ENCODE measurements around the gene MINDY4.

MINDY4 gene

GRCh38 chr7:30864101-30864500 lies 92.9 kb downstream of the MINDY4 start:
- no peaks in the 10 kb centered on the region for H3K9me3 ChIP-seq (ENCODE audit: control insufficient read depth in 2 of 2, low read length in 2 of 2)
- no peaks in the 10 kb centered on the region for H3K36me3 ChIP-seq (ENCODE audit: control insufficient read depth in 2 of 2, insufficient read depth in 2 of 2, low read length in 2 of 2)
- H3K9ac ChIP-seq (ENCODE audit: low read depth in 1 of 2, low read length in 2 of 2), result no peak overlapping the region
- H3K27me3 ChIP-seq (ENCODE audit: control insufficient read depth in 2 of 2, insufficient read depth in 2 of 2, low read length in 2 of 2), result no peaks in the 10 kb centered on the region
- H3K4me1 ChIP-seq (ENCODE audit: control insufficient read depth in 2 of 2, insufficient read depth in 2 of 2, low read length in 2 of 2), result peaks cover 6 to 16% of the 10 kb centered on the region in 2 donors
- H3K4me3 ChIP-seq (ENCODE audit: low read length in 2 of 2), result no peak overlapping the region
- H3K27ac ChIP-seq (ENCODE audit: low read depth in 2 of 2, low read length in 2 of 2), result no peak overlapping the region

GRCh38 chr7:30865076-30865475 lies 93.9 kb downstream of the MINDY4 start:
- Histone ChIP-seq H3K9ac (ENCODE audit: low read depth in 1 of 2, low read length in 2 of 2) (no peak overlapping the region), H3K9me3 (ENCODE audit: control insufficient read depth in 2 of 2, low read length in 2 of 2) (no peaks in the 10 kb centered on the region), H3K4me3 (ENCODE audit: low read length in 2 of 2) (no peak overlapping the region), H3K27ac (ENCODE audit: low read depth in 2 of 2, low read length in 2 of 2) (no peak overlapping the region), H3K36me3 (ENCODE audit: control insufficient read depth in 2 of 2, insufficient read depth in 2 of 2, low read length in 2 of 2) (no peaks in the 10 kb centered on the region), H3K4me1 (ENCODE audit: control insufficient read depth in 2 of 2, insufficient read depth in 2 of 2, low read length in 2 of 2) (peaks cover 1 to 7% of the 10 kb centered on the region in 2 donors), H3K27me3 (ENCODE audit: control insufficient read depth in 2 of 2, insufficient read depth in 2 of 2, low read length in 2 of 2) (no peaks in the 10 kb centered on the region)

DNA sequence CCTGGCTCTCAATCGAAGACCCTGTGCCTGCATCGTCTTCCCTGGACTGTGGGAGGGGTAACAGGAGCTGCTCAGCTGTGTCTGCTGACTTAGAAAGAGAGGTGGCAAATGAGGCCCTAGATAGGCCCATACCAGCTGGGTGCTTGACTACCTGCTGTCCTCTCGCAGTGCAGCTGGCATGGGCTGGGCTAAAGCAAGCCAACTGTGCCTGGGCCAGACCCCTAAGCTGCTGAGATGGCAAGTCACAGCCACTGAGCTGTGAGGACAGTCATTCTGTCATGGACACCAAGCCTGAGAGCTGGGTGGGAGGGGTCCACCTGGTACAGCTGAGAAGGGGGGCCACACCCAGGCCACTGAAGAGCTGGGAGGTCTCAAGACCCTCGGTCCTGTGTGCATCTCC lies 94.6 kb downstream of the MINDY4 start:
- no peaks in the 10 kb centered on the region for H3K9me3 ChIP-seq (ENCODE audit: control insufficient read depth in 2 of 2, low read length in 2 of 2)
- no peaks in the 10 kb centered on the region for H3K36me3 ChIP-seq (ENCODE audit: control insufficient read depth in 2 of 2, insufficient read depth in 2 of 2, low read length in 2 of 2)
- H3K27me3 ChIP-seq (ENCODE audit: control insufficient read depth in 2 of 2, insufficient read depth in 2 of 2, low read length in 2 of 2), result no peaks in the 10 kb centered on the region
- no peak overlapping the region for H3K9ac ChIP-seq (ENCODE audit: low read depth in 1 of 2, low read length in 2 of 2)
- no peak overlapping the region for H3K27ac ChIP-seq (ENCODE audit: low read depth in 2 of 2, low read length in 2 of 2)
- peaks cover 0 to 6% of the 10 kb centered on the region in 2 donors for H3K4me1 ChIP-seq (ENCODE audit: control insufficient read depth in 2 of 2, insufficient read depth in 2 of 2, low read length in 2 of 2)
- H3K4me3 ChIP-seq (ENCODE audit: low read length in 2 of 2), result no peak overlapping the region

DNA sequence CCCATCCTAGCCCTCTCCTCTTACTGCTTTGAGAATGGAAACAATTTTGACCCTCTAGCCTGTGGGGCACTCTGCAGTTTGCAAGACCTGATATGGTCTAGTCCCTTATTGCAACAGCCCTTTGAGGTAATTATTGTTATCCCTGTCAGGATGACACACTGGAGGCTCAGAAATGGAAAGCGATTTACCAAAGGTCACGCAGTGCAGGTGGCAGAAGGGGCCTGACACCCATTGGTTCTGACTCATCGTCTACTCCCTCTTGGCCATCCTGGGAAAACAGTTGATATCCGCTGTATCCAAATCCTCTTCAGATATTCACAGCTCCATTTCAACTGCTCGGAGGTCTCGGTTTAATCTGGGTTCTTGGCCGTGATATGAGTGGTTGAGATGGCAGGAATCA lies 95.7 kb downstream of the MINDY4 start:
- H3K4me1 ChIP-seq (ENCODE audit: control insufficient read depth in 2 of 2, insufficient read depth in 2 of 2, low read length in 2 of 2), result peaks cover 0 to 6% of the 10 kb centered on the region in 2 donors
- H3K9me3 ChIP-seq (ENCODE audit: control insufficient read depth in 2 of 2, low read length in 2 of 2), result no peaks in the 10 kb centered on the region
- no peaks in the 10 kb centered on the region for H3K36me3 ChIP-seq (ENCODE audit: control insufficient read depth in 2 of 2, insufficient read depth in 2 of 2, low read length in 2 of 2)
- H3K9ac ChIP-seq (ENCODE audit: low read depth in 1 of 2, low read length in 2 of 2), result no peak overlapping the region
- no peak overlapping the region for H3K27ac ChIP-seq (ENCODE audit: low read depth in 2 of 2, low read length in 2 of 2)
- H3K4me3 ChIP-seq (ENCODE audit: low read length in 2 of 2), result no peak overlapping the region
- no peaks in the 10 kb centered on the region for H3K27me3 ChIP-seq (ENCODE audit: control insufficient read depth in 2 of 2, insufficient read depth in 2 of 2, low read length in 2 of 2)

DNA sequence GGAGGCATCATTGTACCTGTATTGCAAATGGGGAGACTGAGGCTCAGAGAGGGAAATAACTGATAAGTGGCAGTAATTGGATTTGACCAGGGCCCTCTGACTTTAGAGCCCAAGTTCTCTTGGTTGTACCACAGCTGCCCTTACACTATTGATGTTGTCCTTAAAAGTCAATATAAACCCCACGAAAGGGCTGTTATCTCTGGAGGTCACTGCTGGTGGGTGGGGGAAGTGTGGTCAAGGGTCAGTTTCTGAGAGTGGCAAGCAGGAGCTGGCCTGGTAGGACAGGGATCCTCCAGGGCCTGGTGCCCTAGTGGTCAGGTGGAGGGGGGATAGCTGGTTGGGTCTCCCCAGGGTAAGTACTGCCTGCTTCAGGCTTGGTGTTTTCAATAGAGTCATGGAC lies 96.3 kb downstream of the MINDY4 start:
- Histone ChIP-seq H3K36me3 (ENCODE audit: control insufficient read depth in 2 of 2, insufficient read depth in 2 of 2, low read length in 2 of 2) (peaks cover 0 to under 1% of the 10 kb centered on the region in 2 donors), H3K9me3 (ENCODE audit: control insufficient read depth in 2 of 2, low read length in 2 of 2) (no peaks in the 10 kb centered on the region), H3K4me3 (ENCODE audit: low read length in 2 of 2) (no peak overlapping the region), H3K27ac (ENCODE audit: low read depth in 2 of 2, low read length in 2 of 2) (no peak overlapping the region), H3K4me1 (ENCODE audit: control insufficient read depth in 2 of 2, insufficient read depth in 2 of 2, low read length in 2 of 2) (peaks cover 0 to 6% of the 10 kb centered on the region in 2 donors), H3K9ac (ENCODE audit: low read depth in 1 of 2, low read length in 2 of 2) (no peak overlapping the region), H3K27me3 (ENCODE audit: control insufficient read depth in 2 of 2, insufficient read depth in 2 of 2, low read length in 2 of 2) (no peaks in the 10 kb centered on the region)

- H3K4me3 ChIP-seq (ENCODE audit: low read length in 2 of 2), result no peak overlapping the region
- H3K36me3 ChIP-seq (ENCODE audit: control insufficient read depth in 2 of 2, insufficient read depth in 2 of 2, low read length in 2 of 2), result peaks cover 0 to 2% of the 10 kb centered on the region in 2 donors
- H3K9me3 ChIP-seq (ENCODE audit: control insufficient read depth in 2 of 2, low read length in 2 of 2), result no peaks in the 10 kb centered on the region
- H3K4me1 ChIP-seq (ENCODE audit: control insufficient read depth in 2 of 2, insufficient read depth in 2 of 2, low read length in 2 of 2), result peaks cover 0 to 4% of the 10 kb centered on the region in 2 donors
- H3K27me3 ChIP-seq (ENCODE audit: control insufficient read depth in 2 of 2, insufficient read depth in 2 of 2, low read length in 2 of 2), result no peaks in the 10 kb centered on the region
- H3K27ac ChIP-seq (ENCODE audit: low read depth in 2 of 2, low read length in 2 of 2), result no peak overlapping the region
- H3K9ac ChIP-seq (ENCODE audit: low read depth in 1 of 2, low read length in 2 of 2), result no peak overlapping the region
These were observed 98.8 kb downstream of the MINDY4 start for GRCh38 chr7:30869794-30870611.

- Histone ChIP-seq H3K4me1 (ENCODE audit: control insufficient read depth in 2 of 2, insufficient read depth in 2 of 2, low read length in 2 of 2) (no peaks in the 10 kb centered on the region), H3K9me3 (ENCODE audit: control insufficient read depth in 2 of 2, low read length in 2 of 2) (no peaks in the 10 kb centered on the region), H3K9ac (ENCODE audit: low read depth in 1 of 2, low read length in 2 of 2) (no peak overlapping the region), H3K27ac (ENCODE audit: low read depth in 2 of 2, low read length in 2 of 2) (no peak overlapping the region), H3K4me3 (ENCODE audit: low read length in 2 of 2) (no peak overlapping the region), H3K36me3 (ENCODE audit: control insufficient read depth in 2 of 2, insufficient read depth in 2 of 2, low read length in 2 of 2) (peaks cover 0 to 2% of the 10 kb centered on the region in 2 donors), H3K27me3 (ENCODE audit: control insufficient read depth in 2 of 2, insufficient read depth in 2 of 2, low read length in 2 of 2) (no peaks in the 10 kb centered on the region)
These were observed 99.8 kb downstream of the MINDY4 start for GRCh38 chr7:30870821-30871518.

- peaks cover 0 to 2% of the 10 kb centered on the region in 2 donors for H3K36me3 ChIP-seq (ENCODE audit: control insufficient read depth in 2 of 2, insufficient read depth in 2 of 2, low read length in 2 of 2)
- no peak overlapping the region for H3K27ac ChIP-seq (ENCODE audit: low read depth in 2 of 2, low read length in 2 of 2)
- H3K9me3 ChIP-seq (ENCODE audit: control insufficient read depth in 2 of 2, low read length in 2 of 2), result no peaks in the 10 kb centered on the region
These were observed 100.4 kb downstream of the MINDY4 start for GRCh38 chr7:30871655-30872054.

GRCh38 chr7:30873207-30873606 lies 102.0 kb downstream of the MINDY4 start:
- no peaks in the 10 kb centered on the region for H3K9me3 ChIP-seq (ENCODE audit: control insufficient read depth in 2 of 2, low read length in 2 of 2)
- H3K27ac ChIP-seq (ENCODE audit: low read depth in 2 of 2, low read length in 2 of 2), result no peak overlapping the region
- H3K4me1 ChIP-seq (ENCODE audit: control insufficient read depth in 2 of 2, insufficient read depth in 2 of 2, low read length in 2 of 2), result no peaks in the 10 kb centered on the region
- no peaks in the 10 kb centered on the region for H3K27me3 ChIP-seq (ENCODE audit: control insufficient read depth in 2 of 2, insufficient read depth in 2 of 2, low read length in 2 of 2)
- H3K36me3 ChIP-seq (ENCODE audit: control insufficient read depth in 2 of 2, insufficient read depth in 2 of 2, low read length in 2 of 2), result peaks cover 0 to 2% of the 10 kb centered on the region in 2 donors
- H3K9ac ChIP-seq (ENCODE audit: low read depth in 1 of 2, low read length in 2 of 2), result no peak overlapping the region
- H3K4me3 ChIP-seq (ENCODE audit: low read length in 2 of 2), result no peak overlapping the region

More at GRCh38 chr7:30871655-30872054, 100.4 kb downstream of the MINDY4 start:
- H3K27me3 ChIP-seq (ENCODE audit: control insufficient read depth in 2 of 2, insufficient read depth in 2 of 2, low read length in 2 of 2), result no peaks in the 10 kb centered on the region
- no peak overlapping the region for H3K9ac ChIP-seq (ENCODE audit: low read depth in 1 of 2, low read length in 2 of 2)
- H3K4me3 ChIP-seq (ENCODE audit: low read length in 2 of 2), result no peak overlapping the region
- H3K4me1 ChIP-seq (ENCODE audit: control insufficient read depth in 2 of 2, insufficient read depth in 2 of 2, low read length in 2 of 2), result no peaks in the 10 kb centered on the region

GRCh38 chr7:30873656-30874055 lies 102.4 kb downstream of the MINDY4 start:
- Histone ChIP-seq H3K27ac (ENCODE audit: low read depth in 2 of 2, low read length in 2 of 2) (no peak overlapping the region), H3K9ac (ENCODE audit: low read depth in 1 of 2, low read length in 2 of 2) (no peak overlapping the region), H3K4me1 (ENCODE audit: control insufficient read depth in 2 of 2, insufficient read depth in 2 of 2, low read length in 2 of 2) (no peaks in the 10 kb centered on the region), H3K9me3 (ENCODE audit: control insufficient read depth in 2 of 2, low read length in 2 of 2) (no peaks in the 10 kb centered on the region), H3K4me3 (ENCODE audit: low read length in 2 of 2) (no peak overlapping the region), H3K36me3 (ENCODE audit: control insufficient read depth in 2 of 2, insufficient read depth in 2 of 2, low read length in 2 of 2) (peaks cover 0 to 2% of the 10 kb centered on the region in 2 donors), H3K27me3 (ENCODE audit: control insufficient read depth in 2 of 2, insufficient read depth in 2 of 2, low read length in 2 of 2) (no peaks in the 10 kb centered on the region)

Measured in mucosa of rectum (tissue), 2 donors.